ENCODE results near the gene SPRR2G.
"Not testable (repeated sequence)": the region's sequence is repeated elsewhere in the genome, so short reads cannot be mapped to it uniquely, and the experiment has no call there.

SPRR2G gene

GRCh38 chr1:153113416-153113815 lies 37.3 kb downstream of the SPRR2G start, which contains the start of gene SPRR2F:
Gene SPRR2F, minus strand, starts transcription at chr1:153113516. Its CDS starts 783 bp downstream, at chr1:153112733.
- no peak for DNase-seq (ENCODE audit: low spot score)

- not testable (repeated sequence) for DNase-seq (ENCODE audit: low spot score)
These were observed 38.2 kb downstream of the SPRR2G start for GRCh38 chr1:153112454-153112853.

- no peak for DNase-seq (ENCODE audit: low spot score)
These were observed 50.4 kb downstream of the SPRR2G start for GRCh38 chr1:153100245-153100644.

Data from pons (tissue), 1 donor.